CD4-positive, alpha-beta T cell treated with Interleukin-4 for 1 hour (primary cell): ENCODE data around the gene BOLA3.
"Not testable (repeated sequence)": the region's sequence is repeated elsewhere in the genome, so short reads cannot be mapped to it uniquely, and the experiment has no call there.

Source experiments
- DNase-seq, 2 donors: peaks; one replicate each; pipeline ENCODE4 v3.0.0-alpha.2; 2020 to 2022

The BOLA3 gene

DNA sequence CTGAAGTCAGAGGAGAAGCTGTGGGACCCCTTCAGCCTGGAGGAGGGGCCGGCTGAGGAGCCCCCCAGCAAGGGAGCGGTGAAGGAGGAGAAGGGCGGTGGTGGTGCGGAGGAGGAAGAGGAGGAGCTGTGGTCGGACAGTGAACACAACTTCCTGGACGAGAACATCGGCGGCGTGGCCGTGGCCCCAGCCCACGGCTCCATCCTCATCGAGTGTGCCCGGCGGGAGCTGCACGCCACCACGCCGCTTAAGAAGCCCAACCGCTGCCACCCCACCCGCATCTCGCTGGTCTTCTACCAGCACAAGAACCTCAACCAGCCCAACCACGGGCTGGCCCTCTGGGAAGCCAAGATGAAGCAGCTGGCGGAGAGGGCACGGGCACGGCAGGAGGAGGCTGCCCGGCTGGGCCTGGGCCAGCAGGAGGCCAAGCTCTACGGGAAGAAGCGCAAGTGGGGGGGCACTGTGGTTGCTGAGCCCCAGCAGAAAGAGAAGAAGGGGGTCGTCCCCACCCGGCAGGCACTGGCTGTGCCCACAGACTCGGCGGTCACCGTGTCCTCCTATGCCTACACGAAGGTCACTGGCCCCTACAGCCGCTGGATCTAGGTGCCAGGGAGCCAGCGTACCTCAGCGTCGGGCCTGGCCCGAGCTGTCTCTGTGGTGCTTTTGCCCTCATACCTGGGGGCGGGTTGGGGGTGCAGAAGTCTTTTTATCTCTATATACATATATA, 46.0 kb downstream of the BOLA3 start:
- DNase-seq = no peak

DNA sequence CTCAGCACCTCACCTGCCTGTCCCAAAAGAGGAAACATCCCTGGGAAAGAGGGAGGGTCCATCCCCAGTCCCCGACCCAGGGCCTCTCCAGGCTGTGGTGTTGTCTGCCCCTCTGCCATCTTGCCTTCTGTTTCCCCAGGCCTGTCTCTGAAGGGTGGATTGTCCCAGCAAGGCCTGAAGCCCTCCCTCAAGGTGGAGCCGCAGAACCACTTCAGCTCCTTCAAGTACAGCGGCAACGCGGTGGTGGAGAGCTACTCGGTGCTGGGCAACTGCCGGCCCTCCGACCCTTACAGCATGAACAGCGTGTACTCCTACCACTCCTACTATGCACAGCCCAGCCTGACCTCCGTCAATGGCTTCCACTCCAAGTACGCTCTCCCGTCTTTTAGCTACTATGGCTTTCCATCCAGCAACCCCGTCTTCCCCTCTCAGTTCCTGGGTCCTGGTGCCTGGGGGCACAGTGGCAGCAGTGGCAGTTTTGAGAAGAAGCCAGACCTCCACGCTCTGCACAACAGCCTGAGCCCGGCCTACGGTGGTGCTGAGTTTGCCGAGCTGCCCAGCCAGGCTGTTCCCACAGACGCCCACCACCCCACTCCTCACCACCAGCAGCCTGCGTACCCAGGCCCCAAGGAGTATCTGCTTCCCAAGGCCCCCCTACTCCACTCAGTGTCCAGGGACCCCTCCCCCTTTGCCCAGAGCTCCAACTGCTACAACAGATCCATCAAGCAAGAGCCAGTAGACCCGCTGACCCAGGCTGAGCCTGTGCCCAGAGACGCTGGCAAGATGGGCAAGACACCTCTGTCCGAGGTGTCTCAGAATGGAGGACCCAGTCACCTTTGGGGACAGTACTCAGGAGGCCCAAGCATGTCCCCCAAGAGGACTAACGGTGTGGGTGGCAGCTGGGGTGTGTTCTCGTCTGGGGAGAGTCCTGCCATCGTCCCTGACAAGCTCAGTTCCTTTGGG, 47.2 kb downstream of the BOLA3 start:
- no peak for DNase-seq

DNA sequence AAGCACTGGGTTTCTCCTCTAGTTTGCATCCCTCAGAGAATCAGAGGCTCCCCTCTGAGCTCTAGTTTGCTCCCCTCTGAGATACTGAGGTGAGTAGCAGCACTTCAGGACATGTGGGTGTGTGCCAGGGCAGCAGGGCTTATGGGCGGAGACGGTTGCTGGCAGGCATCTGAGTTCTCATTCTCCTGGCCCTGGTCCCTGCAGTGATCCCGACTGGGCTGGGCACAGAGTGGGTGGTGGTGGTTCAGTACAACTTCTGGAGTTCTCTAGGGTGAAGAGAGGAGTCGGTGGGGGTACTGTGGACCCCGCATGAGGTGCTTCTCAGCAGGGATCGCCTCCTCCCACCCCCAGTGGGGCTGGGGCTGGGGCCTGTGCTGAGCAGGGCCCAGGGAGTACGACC, 47.9 kb downstream of the BOLA3 start:
- no peak for DNase-seq

DNA sequence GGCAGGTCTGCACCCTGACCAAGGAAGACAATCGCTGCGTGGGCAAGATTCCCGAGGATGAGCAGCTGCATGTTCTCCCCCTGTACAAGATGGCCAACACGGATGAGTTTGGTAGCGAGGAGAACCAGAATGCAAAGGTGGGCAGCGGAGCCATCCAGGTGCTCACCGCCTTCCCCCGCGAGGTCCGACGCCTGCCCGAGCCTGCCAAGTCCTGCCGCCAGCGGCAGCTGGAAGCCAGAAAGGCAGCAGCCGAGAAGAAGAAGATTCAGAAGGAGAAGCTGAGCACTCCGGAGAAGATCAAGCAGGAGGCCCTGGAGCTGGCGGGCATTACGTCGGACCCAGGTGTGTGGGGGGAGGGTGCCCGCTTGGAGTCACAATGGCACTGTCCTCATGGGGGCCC, 48.4 kb downstream of the BOLA3 start:
- no peak for DNase-seq

DNA sequence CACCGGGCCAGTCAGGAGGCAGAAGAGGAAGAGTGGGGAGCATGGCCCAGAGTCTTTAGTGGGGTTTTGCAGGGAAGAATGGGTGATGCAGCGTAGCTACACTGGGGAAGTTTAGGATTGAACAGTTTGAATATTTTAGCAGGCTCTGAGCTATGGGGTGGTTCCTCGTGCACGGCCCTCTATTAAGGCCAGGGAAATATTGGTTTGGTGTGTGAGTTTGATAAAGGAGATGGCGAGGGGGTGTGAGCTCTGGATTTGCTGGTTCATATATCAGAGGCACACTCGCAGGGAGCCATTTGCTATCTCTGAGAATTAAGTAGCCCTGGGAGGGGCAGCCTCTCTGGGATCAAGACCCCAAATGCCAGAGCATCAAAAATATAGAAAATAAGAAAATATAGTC, 50.1 kb downstream of the BOLA3 start:
- no peak for DNase-seq

DNA sequence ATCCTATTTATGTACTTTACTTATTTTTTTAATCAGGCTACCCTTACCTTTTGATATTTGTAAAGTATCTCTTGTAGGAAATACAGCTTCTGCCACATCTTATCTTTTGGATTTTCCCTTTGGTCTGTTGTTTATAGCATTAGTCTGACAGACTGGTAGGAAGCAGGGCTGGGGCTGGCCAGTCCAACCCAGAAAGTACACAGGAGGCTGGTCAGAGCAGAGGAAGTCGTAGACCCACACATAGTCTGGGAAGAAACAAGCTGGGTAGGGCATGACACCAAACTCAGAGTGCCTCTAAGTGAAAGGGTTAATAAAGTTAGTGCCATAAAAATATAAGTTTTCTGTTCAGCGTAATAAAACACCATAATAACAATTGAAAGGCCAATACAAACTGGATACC, 51.7 kb downstream of the BOLA3 start:
- DNase-seq = no peak

DNA sequence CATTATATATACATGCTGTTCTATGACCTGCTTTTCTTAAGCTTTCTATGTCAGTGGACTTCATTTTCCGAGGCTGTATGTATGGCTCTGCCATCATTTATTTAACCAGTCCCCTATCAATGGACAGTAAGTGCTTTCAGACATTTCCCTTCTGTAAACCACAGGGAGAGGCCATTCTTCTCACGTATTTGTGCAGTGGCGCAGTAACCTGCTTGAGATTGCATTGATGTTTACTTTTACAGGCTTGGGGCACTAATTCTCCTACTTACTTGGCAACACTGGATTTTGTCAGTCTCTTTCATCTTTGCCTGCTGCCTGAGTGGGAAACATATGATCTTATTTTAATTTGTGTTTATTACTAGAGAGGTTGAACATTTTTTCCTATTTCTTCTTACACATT, 52.1 kb downstream of the BOLA3 start:
- DNase-seq = no peak

DNA sequence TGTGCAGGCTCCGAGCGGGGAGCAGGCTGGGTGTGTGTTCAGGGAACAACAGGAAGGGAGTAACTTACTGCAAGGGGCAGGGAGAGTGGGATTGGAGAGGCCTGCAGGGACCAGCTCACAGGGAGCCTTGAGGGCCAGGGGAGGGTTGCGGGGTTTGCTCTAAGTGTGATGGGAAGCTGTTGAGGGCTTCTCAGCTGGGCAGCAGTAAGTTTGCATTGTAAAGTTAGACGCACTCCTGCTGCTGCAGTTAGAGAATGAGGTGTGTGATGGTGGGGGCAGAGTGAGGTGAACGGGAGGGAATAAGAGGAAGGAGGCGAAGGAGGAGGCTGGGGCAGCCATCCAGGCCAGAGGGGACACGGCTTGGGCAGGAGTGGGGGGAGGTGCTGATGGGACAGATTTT, 53.4 kb downstream of the BOLA3 start:
- no peak for DNase-seq

DNA sequence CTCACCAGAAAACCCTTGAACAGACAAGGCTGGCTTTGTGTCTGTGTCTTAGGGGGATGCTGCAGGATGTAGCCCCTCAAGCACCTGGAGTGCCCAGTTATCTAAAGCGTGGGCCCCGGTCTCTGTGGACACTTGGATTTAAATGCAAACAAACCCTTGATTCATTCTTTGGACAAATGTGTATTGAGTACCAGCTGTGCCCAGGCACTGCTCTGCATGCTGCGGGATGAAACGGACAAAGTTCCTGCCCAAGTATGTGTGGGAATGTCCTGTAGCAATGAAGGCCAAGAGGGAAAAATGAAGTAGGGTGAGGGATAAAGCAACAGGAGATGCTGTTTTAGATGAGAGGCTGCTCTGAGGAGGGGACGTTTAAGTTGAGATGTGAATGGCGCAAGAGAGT, 53.9 kb downstream of the BOLA3 start:
- no peak for DNase-seq

DNA sequence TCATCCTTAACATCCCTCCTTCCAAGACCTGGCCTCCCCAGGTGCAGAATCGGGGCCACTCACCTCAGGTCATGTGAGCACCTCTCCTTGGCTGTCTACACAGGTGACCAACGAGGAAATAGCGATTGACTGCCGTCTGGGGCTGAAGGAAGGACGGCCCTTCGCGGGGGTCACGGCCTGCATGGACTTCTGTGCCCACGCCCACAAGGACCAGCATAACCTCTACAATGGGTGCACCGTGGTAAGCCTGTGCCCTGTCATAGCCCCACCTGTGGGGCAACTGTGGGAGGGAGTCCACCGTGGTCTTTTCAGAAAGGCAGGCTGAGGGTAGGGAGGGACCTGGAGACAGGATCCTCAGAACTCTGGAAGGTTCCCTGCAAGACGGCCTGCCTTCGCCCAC, 54.3 kb downstream of the BOLA3 start:
- no peak for DNase-seq

DNA sequence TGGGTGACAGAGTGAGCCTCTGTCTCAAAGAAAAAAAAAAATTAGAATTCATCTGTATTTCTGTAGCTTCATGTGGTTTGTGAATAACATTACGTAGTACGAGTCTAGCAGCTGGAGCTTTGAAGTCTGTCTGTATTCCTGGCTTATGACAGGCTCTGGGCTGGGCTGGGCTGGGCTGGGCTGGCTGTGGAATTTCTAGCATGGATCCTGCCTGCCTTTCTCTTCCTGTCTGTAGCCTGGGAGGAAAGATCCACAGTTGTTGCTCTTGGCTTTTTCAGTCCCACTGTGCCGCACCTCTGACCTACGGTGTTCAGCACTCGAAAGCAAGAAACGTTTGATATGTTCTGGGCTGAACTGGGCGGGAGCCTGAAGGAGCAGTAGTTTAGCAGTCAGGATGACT, 55.4 kb downstream of the BOLA3 start:
- DNase-seq = no peak

DNA sequence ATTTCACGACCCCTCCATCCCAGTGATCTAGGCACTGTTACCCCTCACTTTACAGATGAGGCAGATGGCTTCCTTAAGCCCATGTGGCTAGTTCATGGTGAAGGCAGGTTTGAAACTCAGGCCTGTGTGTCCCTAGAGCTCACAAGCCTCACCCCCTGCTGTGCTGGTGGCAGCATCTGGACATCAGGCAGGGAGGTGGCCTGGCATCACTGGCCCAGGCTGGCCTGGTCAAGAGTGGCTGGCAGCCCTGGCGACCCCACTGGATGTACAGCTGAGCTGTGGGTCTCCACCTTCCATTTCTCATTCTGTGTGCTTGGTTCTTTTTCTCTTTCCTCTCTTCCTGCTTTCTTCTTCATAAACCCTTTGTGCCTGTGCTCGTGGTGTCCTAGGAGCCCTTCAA, 56.3 kb downstream of the BOLA3 start:
- no peak for DNase-seq

DNA sequence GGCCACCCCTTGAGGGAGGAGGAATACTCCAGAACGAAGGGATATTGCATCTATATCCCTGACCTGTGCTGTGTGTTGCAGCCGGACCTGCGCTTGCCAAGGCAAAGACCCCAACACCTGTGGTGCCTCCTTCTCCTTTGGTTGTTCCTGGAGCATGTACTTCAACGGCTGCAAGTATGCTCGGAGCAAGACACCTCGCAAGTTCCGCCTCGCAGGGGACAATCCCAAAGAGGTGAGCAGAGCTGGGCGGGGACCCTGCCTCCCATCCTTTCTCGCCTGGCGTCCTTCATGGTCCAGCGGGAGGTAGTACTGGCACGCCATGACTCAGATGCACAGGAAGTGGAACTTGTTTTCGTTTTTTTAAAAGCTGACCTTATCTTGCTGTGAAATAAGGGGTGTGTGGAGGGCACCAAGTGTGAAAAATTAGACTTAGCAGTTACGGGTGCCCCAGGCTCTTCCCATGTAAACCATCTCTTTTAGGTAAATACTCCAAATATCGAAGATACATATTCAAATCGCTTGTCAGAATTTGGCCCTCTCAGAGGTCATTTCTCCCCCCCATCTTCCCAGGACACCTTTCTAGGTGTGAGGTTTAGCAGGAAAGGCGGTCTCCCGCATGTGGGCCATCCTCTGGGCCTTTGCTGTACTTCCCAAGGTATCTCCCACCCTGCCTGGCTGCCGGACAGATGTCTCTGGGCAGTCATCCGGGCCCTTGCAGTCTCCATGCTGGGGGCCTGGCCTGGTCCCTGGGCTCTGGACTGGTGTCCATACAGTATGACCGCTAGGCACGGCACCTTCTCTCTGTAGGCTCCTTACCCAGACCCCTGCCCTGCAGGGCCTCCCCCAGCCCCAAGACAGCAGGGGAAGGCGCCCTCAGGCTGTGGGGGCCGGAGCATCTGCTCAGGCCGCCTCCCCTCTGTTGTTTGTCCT, 57.6 kb downstream of the BOLA3 start:
- no peak for DNase-seq

DNA sequence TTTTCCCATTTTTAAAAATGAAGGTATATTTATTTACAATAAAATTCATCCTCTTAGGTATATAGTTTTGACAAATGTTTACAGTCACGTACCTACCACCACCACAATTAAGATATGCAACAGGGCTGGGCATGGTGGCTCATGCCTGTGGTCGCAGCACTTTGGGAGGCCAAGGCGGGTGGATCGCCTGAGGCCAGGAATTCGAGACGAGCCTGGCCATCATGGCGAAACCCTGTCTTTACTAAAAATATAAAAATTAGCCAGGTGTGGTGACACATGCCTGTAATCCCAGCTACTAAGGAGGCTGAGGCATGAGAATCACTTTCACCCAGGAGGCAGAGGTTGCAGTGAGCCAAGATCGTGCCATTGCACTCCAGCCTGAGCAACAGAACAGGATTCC, 59.0 kb downstream of the BOLA3 start:
- DNase-seq = not testable (repeated sequence)

DNA sequence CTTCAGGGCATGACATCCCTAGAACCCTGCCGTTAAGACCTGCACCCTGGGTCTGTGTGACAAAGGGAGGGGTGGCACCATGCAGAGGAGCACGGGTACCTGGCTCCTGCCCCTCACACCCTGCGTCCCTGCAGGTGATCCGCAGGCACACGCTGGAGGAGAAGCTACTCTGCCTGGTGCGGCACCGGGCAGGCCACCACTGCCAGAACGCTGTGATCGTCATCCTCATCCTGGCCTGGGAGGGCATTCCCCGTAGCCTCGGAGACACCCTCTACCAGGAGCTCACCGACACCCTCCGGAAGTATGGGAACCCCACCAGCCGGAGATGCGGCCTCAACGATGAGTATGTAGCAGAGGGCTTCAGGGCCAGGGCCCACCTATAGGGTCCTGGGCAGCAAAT, 60.0 kb downstream of the BOLA3 start:
- DNase-seq = no peak

DNA sequence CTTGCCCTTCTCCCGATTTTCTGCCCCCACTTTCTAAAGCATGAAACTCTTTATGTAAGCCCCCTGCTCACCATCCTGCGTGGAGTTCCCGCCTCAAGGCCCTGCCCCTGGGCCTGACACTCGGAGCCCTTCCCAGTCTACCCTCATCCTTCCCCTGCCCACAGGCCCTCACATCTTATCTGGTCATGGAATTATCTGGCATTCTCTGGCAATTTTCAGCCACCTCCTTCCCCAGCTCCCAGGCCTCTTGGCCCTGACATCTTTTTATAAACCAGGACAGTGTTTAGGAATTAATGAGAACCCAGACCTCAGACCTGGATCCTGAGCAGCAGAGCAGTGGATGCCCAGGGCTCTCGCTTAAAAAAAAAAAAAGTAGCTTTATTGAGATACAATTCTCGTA, 61.7 kb downstream of the BOLA3 start:
- no peak for DNase-seq
